ENCODE results near the gene SYNGR3. TPM values are rescaled to one million over a fixed set of nuclear protein-coding genes. Genes with fewer than 3 reads are reported as not detected.

SYNGR3 gene
- total RNA-seq, 1 experiment from 2014 or later = 11.9 TPM

DNA sequence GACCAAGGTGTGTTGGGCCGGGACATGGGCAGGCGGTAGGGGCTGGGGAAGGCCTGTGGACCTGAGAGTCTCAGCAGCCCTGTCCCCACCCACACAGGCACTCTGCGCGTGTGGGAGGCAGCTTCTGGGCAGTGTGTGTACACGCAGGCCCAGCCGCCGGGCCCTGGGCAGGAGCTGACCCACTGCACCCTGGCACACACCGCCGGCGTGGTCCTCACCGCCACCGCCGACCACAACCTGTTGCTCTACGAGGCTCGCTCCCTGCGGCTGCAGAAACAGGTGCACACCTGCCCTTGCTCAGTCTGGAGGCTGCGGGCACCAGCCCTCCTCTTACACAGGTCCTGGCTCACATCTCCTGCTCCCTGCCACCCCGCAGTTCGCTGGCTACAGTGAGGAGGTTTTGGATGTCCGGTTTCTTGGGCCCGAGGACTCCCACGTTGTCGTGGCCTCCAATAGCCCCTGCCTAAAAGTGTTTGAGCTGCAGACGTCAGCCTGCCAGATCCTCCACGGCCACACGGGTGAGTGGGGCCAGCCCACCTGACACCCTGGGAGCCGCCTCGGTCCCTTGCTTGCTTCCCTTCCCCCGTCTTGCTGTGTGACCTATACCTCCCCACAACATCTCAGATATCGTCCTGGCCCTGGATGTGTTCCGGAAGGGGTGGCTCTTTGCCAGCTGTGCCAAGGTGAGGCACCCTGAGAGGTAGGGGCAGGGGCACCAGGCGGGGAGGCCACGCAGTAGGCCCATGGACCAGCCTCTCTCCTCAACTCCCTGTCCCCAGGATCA lies 14.1 kb upstream of the SYNGR3 start:
- Mint-ChIP-seq H3K4me1 (peaks cover 8 to 17% of the 10 kb centered on the region in 2 experiments), H3K4me3 (no peak overlapping the region), H3K36me3 (ENCODE audit: insufficient read depth in 1 of 3, low read depth in 3 of 3) (peaks cover 10 to 27% (median 25%) of the 10 kb centered on the region in 3 experiments), H3K27ac (no peak overlapping the region; a peak in 1 of 7 replicates), H3K9me3 (no peaks in the 10 kb centered on the region), H3K27me3 (ENCODE audit: low read depth) (peaks cover 13% of the 10 kb centered on the region)
- Histone ChIP-seq H4K8ac (replicated peaks; ENCODE audit: insufficient read length, low read depth, low read length) (no peak overlapping the region), H2BK20ac (ENCODE audit: low read depth, low read length, poor library complexity, severe bottlenecking) (no peak overlapping the region), H2BK15ac (ENCODE audit: low read depth, low read length) (no peak overlapping the region), H3K4ac (ENCODE audit: low read depth, low read length) (no peak overlapping the region), H3K4me2 (ENCODE audit: insufficient read depth, insufficient read length, low read length) (no peak overlapping the region), H3T11ph (ENCODE audit: low read length) (no peak overlapping the region), H3K9me3 (ENCODE audit: control insufficient read depth, low read depth, low read length) (no peaks in the 10 kb centered on the region), H2AK5ac (ENCODE audit: insufficient read length, low read length) (no peak overlapping the region), H3K23me2 (ENCODE audit: insufficient read length, low read depth, low read length, poor library complexity, severe bottlenecking) (peaks cover 17% of the 10 kb centered on the region), H3K18ac (ENCODE audit: insufficient read length, low read depth, low read length) (no peak overlapping the region), H2AFZ (ENCODE audit: low read length) (no peak overlapping the region), H3K79me2 (ENCODE audit: insufficient read depth, low read length) (peaks cover 6% of the 10 kb centered on the region; the same call in 1 of the 2 replicates), H3K56ac (ENCODE audit: insufficient read length, low read depth, low read length) (no peak overlapping the region), H3K27ac (ENCODE audit: insufficient read length, low read depth, low read length) (no peak overlapping the region), H4K20me1 (ENCODE audit: control insufficient read depth, insufficient read depth, insufficient read length) (no peaks in the 10 kb centered on the region), H3K4me1 (ENCODE audit: insufficient read depth, low read length) (no peaks in the 10 kb centered on the region), H2BK120ac (ENCODE audit: low read depth, low read length, poor library complexity, severe bottlenecking) (no peak overlapping the region), H4K5ac (ENCODE audit: insufficient read length, low read depth, low read length) (no peak overlapping the region), H3K27me3 (ENCODE audit: insufficient read depth, low read length) (peaks cover 2% of the 10 kb centered on the region; the same call in 1 of the 2 replicates), H4K91ac (ENCODE audit: insufficient read length, low read depth, low read length) (no peak overlapping the region), H3K14ac (ENCODE audit: insufficient read depth, low read length) (no peak overlapping the region), H2BK12ac (ENCODE audit: insufficient read length, low read depth, low read length) (no peak overlapping the region), H3K23ac (ENCODE audit: insufficient read length, low read depth, low read length) (no peak overlapping the region), H2BK5ac (ENCODE audit: insufficient read length, low read length) (no peak overlapping the region), H3K79me1 (ENCODE audit: insufficient read depth, low read depth, low read length, poor library complexity, severe bottlenecking) (peaks cover 5% of the 10 kb centered on the region), H3K9ac (ENCODE audit: extremely low read depth, insufficient read length, low read length) (no peak overlapping the region)
- DNase-seq = no peak
- TF ChIP-seq, protein P1, sequence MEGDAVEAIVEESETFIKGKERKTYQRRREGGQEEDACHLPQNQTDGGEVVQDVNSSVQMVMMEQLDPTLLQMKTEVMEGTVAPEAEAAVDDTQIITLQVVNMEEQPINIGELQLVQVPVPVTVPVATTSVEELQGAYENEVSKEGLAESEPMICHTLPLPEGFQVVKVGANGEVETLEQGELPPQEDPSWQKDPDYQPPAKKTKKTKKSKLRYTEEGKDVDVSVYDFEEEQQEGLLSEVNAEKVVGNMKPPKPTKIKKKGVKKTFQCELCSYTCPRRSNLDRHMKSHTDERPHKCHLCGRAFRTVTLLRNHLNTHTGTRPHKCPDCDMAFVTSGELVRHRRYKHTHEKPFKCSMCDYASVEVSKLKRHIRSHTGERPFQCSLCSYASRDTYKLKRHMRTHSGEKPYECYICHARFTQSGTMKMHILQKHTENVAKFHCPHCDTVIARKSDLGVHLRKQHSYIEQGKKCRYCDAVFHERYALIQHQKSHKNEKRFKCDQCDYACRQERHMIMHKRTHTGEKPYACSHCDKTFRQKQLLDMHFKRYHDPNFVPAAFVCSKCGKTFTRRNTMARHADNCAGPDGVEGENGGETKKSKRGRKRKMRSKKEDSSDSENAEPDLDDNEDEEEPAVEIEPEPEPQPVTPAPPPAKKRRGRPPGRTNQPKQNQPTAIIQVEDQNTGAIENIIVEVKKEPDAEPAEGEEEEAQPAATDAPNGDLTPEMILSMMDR (conservative IDR thresholded peaks at IDR 0.05) = no peak
- WGBS (ENCODE audit: extremely low coverage, insufficient read length, low lambda C conversion rate) = no CpG with 5 or more reads among the region's 33 CpGs
